Common myeloid progenitor, CD34-positive (primary cell): ENCODE measurements around the gene SNX20.

Experiments
- CTCF ChIA-PET: fragments of 350-600 bp; sonication (Branson Sonifier 250); formaldehyde crosslinking; loops from one replicate; lab custom pipeline; 2021; ENCODE audit warnings: antibody characterized with exemption; lab: Charles Lee
- POLR2A ChIA-PET: fragments of 350-600 bp; sonication (Branson Sonifier 250); formaldehyde crosslinking; loops from one replicate; lab custom pipeline; 2021; ENCODE audit warnings: antibody characterized with exemption; lab: Charles Lee
- DNase-seq, 3 donors: peaks; one replicate each; pipeline versions ENCODE4 v3.0.0 to v3.0.0-alpha.2; 2013
- H3K27ac ChIP-seq, 2 experiments: 1 replicate in 1 of 2; 2 replicates in 1 of 2; pipeline ENCODE4 v1.7.0; 2013; ENCODE audit warnings: inconsistent platforms in 2 of 2, low read length in 2 of 2, mild to moderate bottlenecking in 2 of 2, low read depth in 1 of 2, moderate library complexity in 1 of 2; ENCODE audit not compliant: severe bottlenecking in 2 of 2, insufficient read depth in 1 of 2, poor library complexity in 1 of 2
- H3K27me3 ChIP-seq, 5 experiments: replicated peaks in 2 of 5; 1 replicate in 3 of 5; 2 replicates in 2 of 5; pipeline versions ENCODE4 v1.6.1 to v1.7.0; 2013; ENCODE audit warnings: low read length in 4 of 5, mild to moderate bottlenecking in 2 of 5, moderate library complexity in 2 of 5, inconsistent platforms in 1 of 5; ENCODE audit not compliant: insufficient read depth in 5 of 5, control insufficient read depth in 4 of 5
- H3K36me3 ChIP-seq, 4 experiments: 1 replicate in 2 of 4; 2 replicates in 2 of 4; pipeline versions ENCODE4 v1.6.1 to v1.7.0; 2013; ENCODE audit warnings: low read length in 3 of 4, control low read depth in 1 of 4, mild to moderate bottlenecking in 1 of 4; ENCODE audit not compliant: control insufficient read depth in 4 of 4, insufficient read depth in 4 of 4
- H3K4me1 ChIP-seq, 4 experiments: 1 replicate in 3 of 4; 2 replicates in 1 of 4; pipeline versions ENCODE4 v1.6.1 to v1.7.1; 2013; ENCODE audit warnings: low read length in 3 of 4, mild to moderate bottlenecking in 3 of 4, control low read depth in 1 of 4, inconsistent platforms in 1 of 4, moderate library complexity in 1 of 4; ENCODE audit not compliant: control insufficient read depth in 4 of 4, insufficient read depth in 4 of 4; ENCODE audit errors: control extremely low read depth in 1 of 4
- H3K4me3 ChIP-seq, 7 experiments: 1 replicate in 4 of 7; 2 replicates in 3 of 7; pipeline versions ENCODE4 v1.5.1 to v1.7.0; 2013; ENCODE audit warnings: mild to moderate bottlenecking in 7 of 7, low read length in 6 of 7, moderate library complexity in 6 of 7, inconsistent platforms in 2 of 7, low read depth in 2 of 7, control low read depth in 1 of 7; ENCODE audit not compliant: insufficient read depth in 4 of 7, control insufficient read depth in 1 of 7; ENCODE audit errors: extremely low read depth in 1 of 7
- H3K9me3 ChIP-seq, 5 experiments: 1 replicate in 4 of 5; 2 replicates in 1 of 5; pipeline versions ENCODE4 v1.6.1 to v1.7.1; 2013; ENCODE audit warnings: low read length in 4 of 5, mild to moderate bottlenecking in 2 of 5, inconsistent platforms in 1 of 5, low read depth in 1 of 5, moderate library complexity in 1 of 5; ENCODE audit not compliant: control insufficient read depth in 4 of 5, insufficient read depth in 2 of 5; ENCODE audit errors: control extremely low read depth in 1 of 5
- WGBS: methylation state at CpG from one replicate; pipeline ENCODE4 v1.1.5; 2013; ENCODE audit not compliant: insufficient coverage; 5-methylcytosine and 5-hydroxymethylcytosine counted together

Gene SNX20

GRCh38 chr16:50652836-50653425 is 28.2 kb downstream of the SNX20 start:
- Histone ChIP-seq H3K36me3 (no peaks in the 10 kb centered on the region), H3K27me3 (no peaks in the 10 kb centered on the region), H3K9me3 (no peaks in the 10 kb centered on the region), H3K4me1 (no peaks in the 10 kb centered on the region), H3K27ac (no peak overlapping the region), H3K4me3 (no peak overlapping the region)
- peak in 1 of 3 donors; percentile 30 for DNase-seq
- ChIA-PET POLR2A (interaction anchor here (0.6 kb wide), 1 partner anchor 482 kb away, joined by 3 read pairs; no protein-coding TSS in a partner anchor), CTCF (interaction anchor here (1.3 to 4.5 kb wide), 5 partner anchors 8 to 92 kb away, joined by 3 to 47 read pairs (median 6); no protein-coding TSS in a partner anchor)
- WGBS, result 87% methylated on average over 10 of the region's 14 CpGs

DNA sequence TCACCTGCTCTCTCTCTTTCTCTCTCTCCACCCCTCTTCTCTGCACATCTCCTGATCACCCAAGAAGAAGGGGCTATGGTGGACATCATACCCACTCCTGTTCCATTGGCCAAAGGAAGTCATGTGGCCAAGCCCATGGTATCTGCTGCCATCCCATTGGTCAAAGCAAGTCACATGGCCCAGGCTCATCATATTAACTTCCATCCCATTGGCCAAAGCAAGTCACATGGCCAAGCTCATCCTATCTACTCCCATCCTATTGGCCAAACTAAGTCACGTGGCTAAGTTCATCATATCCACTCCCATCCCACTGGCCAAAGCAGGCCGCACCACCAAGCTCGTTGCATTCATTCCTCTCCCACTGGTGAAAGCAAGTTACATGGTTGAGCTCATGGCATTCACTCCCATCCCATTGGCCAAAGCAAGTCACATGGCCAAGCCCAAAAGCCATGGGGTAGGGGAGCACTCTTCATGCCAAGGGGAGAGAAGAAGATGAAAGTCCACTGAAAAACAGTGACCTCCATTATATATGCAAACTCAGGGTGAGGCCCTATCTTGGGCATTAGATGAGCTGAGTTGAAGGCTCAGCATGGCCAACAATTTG is 29.2 kb downstream of the SNX20 start:
- no peak overlapping the region for H3K27ac ChIP-seq
- no peaks in the 10 kb centered on the region for H3K9me3 ChIP-seq
- ChIA-PET CTCF (interaction anchor here (0.9 to 4.5 kb wide), 5 partner anchors 9 to 286 kb away, joined by 3 to 47 read pairs (median 4); no protein-coding TSS in a partner anchor), POLR2A (no interaction called here)
- H3K4me1 ChIP-seq, result no peaks in the 10 kb centered on the region
- no peak overlapping the region for H3K4me3 ChIP-seq
- 100% methylated on average over 1 of the region's 3 CpGs for WGBS
- no peak for DNase-seq
- no peaks in the 10 kb centered on the region for H3K27me3 ChIP-seq
- H3K36me3 ChIP-seq, result no peaks in the 10 kb centered on the region

DNA sequence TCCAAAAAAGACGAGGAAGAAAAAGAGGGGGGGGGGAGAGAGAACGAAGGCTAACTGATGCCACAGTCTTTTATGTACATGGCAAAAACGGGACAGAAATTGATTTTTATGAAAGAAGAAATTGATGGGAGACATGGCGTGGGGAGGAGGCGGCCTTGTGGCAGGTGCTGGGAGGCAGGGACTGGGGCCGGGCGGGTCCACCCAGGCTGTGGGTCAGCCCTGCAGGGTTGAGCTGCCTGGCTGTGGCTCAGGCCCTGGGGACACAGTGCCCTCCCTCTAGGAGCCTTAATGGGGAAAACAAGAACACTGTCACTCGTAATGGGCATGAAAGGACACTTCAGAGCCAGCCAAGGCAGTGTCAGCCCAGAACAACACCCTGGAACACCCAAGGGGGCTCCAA is 34.8 kb downstream of the SNX20 start:
- no peaks in the 10 kb centered on the region for H3K27me3 ChIP-seq
- ChIA-PET CTCF (interaction anchor here (0.9 to 1.6 kb wide), 2 partner anchors 11 to 12 kb away, joined by 3 to 5 read pairs; no protein-coding TSS in a partner anchor), POLR2A (interaction anchor here (0.7 kb wide), 1 partner anchor 10 kb away, joined by 4 read pairs; no protein-coding TSS in a partner anchor)
- peaks cover 0 to 4% (median 0%) of the 10 kb centered on the region in 5 experiments for H3K9me3 ChIP-seq
- peaks cover 0 to 7% (median 3%) of the 10 kb centered on the region in 4 experiments for H3K4me1 ChIP-seq
- H3K36me3 ChIP-seq, result no peaks in the 10 kb centered on the region
- H3K4me3 ChIP-seq, result no peak overlapping the region
- no peak overlapping the region for H3K27ac ChIP-seq
- 94% methylated on average over 6 of the region's 8 CpGs for WGBS
- DNase-seq, result no peak

- H3K27me3 ChIP-seq, result no peaks in the 10 kb centered on the region
- peaks cover 0 to 4% (median 0%) of the 10 kb centered on the region in 5 experiments for H3K9me3 ChIP-seq
- peaks cover 0 to 13% (median 6%) of the 10 kb centered on the region in 4 experiments for H3K4me1 ChIP-seq
- WGBS, result 88% methylated on average over 14 of the region's 20 CpGs
- H3K4me3 ChIP-seq, result no peak overlapping the region
- no peak overlapping the region for H3K27ac ChIP-seq
- ChIA-PET POLR2A (interaction anchor here (0.7 kb wide), 1 partner anchor 10 kb away, joined by 4 read pairs; no protein-coding TSS in a partner anchor), CTCF (interaction anchor here (0.7 to 1.8 kb wide), 10 partner anchors 8 to 579 kb away, joined by 3 to 7 read pairs (median 4); partner anchors contain the start of gene BRD7)
- DNase-seq, result no peak
- H3K36me3 ChIP-seq, result no peaks in the 10 kb centered on the region
Observed at GRCh38 chr16:50645563-50646220, 35.4 kb downstream of the SNX20 start.

DNA sequence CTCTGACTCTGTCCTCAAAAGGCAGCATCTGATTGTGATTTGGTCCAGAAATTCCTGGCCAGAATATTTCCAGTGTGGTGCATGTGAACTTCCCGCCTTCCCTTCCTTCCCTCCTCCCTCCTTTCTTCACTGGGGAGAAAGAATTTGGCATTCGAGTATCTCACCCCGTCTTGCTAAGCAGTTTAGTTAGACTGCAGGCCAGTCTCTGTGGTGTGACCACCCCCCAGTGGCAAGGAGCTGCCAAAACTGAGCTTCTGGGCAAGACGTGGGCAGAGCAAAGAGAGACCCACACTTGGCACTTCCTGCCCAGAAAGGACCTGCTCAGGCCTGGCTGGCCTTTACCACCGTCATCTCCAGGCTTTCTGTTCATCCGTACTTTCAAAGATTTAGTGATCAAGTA is 36.4 kb downstream of the SNX20 start:
- no peaks in the 10 kb centered on the region for H3K36me3 ChIP-seq
- H3K27me3 ChIP-seq, result peaks cover 0 to 1% (median 0%) of the 10 kb centered on the region in 5 experiments
- peak; percentile 48 to 69 (median 62) for DNase-seq
- WGBS, result 55% methylated on average over 4 of the region's 6 CpGs
- peaks cover 0 to 4% (median 0%) of the 10 kb centered on the region in 5 experiments for H3K9me3 ChIP-seq
- CTCF ChIA-PET, result interaction anchor here (0.7 to 1.8 kb wide), 13 partner anchors 8 to 578 kb away, joined by 3 to 7 read pairs (median 3); partner anchors contain the start of gene BRD7
- H3K4me1 ChIP-seq, result peaks cover 0 to 13% (median 6%) of the 10 kb centered on the region in 4 experiments
- POLR2A ChIA-PET, result no interaction called here
- H3K4me3 ChIP-seq, result no peak overlapping the region
- no peak overlapping the region for H3K27ac ChIP-seq

DNA sequence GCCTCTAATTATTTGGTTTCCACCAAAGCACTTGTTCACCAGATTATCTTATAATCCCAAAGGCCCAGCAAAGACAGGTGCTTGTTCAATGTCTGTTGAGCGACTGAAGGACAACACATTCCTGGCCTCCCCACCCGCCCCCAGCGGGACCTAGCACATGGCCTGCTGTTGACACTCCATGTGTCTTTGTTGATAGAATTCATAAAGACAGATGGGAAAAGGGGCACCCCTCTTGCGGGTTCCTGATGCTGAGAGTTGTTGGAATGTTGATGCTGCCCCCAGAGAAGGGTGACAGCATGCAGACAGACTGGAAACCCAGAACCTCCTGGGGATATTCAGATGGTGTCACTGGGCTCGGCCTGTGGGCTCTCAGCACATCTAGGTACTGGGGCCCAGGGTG is 36.9 kb downstream of the SNX20 start:
- Histone ChIP-seq H3K36me3 (no peaks in the 10 kb centered on the region), H3K9me3 (peaks cover 0 to 4% (median 0%) of the 10 kb centered on the region in 5 experiments), H3K4me3 (no peak overlapping the region), H3K27ac (no peak overlapping the region), H3K4me1 (peaks cover 0 to 13% (median 6%) of the 10 kb centered on the region in 4 experiments), H3K27me3 (peaks cover 0 to 1% (median 0%) of the 10 kb centered on the region in 5 experiments)
- no peak for DNase-seq
- POLR2A ChIA-PET, result no interaction called here
- CTCF ChIA-PET, result interaction anchor here (1.0 to 3.3 kb wide), 8 partner anchors 9 to 434 kb away, joined by 3 to 23 read pairs (median 4); partner anchors contain the start of gene BRD7
- 100% methylated on average over 3 of the region's 5 CpGs for WGBS
